Fibroblast of lung (primary cell): ENCODE measurements around the gene CNN2. TPM values are rescaled to one million over a fixed set of nuclear protein-coding genes. Genes with fewer than 3 reads are reported as not detected.

Source experiments
- DNase-seq, 2 donors: peaks; one replicate each; pipeline versions ENCODE4 v3.0.0 to v3.0.0-alpha.2; 2010; ENCODE audit warnings: low read depth in 2 of 2
- H2AFZ ChIP-seq: 2 replicates; pipeline ENCODE4 v1.5.1; 2012; ENCODE audit warnings: low read length, control low read depth, inconsistent platforms
- H3K27ac ChIP-seq: 2 replicates; pipeline ENCODE4 v1.5.1; 2011; ENCODE audit warnings: low read length, control low read depth; ENCODE audit not compliant: insufficient read depth
- H3K27me3 ChIP-seq: 2 replicates; pipeline ENCODE4 v1.5.1; 2011; ENCODE audit warnings: mild to moderate bottlenecking, low read length; ENCODE audit not compliant: control insufficient read depth, insufficient read depth
- H3K36me3 ChIP-seq: 2 replicates; pipeline ENCODE4 v1.5.1; 2011; ENCODE audit warnings: low read length; ENCODE audit not compliant: control insufficient read depth, insufficient read depth
- H3K4me1 ChIP-seq: 2 replicates; pipeline ENCODE4 v1.5.1; 2011; ENCODE audit warnings: low read length; ENCODE audit not compliant: control insufficient read depth, insufficient read depth; ENCODE audit errors: extremely low read depth
- H3K4me2 ChIP-seq: 2 replicates; pipeline ENCODE4 v1.5.1; 2011; ENCODE audit warnings: low read length, control low read depth; ENCODE audit not compliant: insufficient read depth; ENCODE audit errors: extremely low read depth
- H3K4me3 ChIP-seq, 4 experiments: fragments of 200-600 bp in 1 of 4; sonication (generic) in 1 of 4; replicated peaks in 1 of 4; 2 replicates each; pipeline ENCODE4 v1.5.1; 2011 to 2016; ENCODE audit warnings: low read length in 4 of 4, low read depth in 3 of 4, mild to moderate bottlenecking in 3 of 4, control low read depth in 2 of 4, inconsistent platforms in 1 of 4, mixed read lengths in 1 of 4; ENCODE audit not compliant: insufficient read depth in 1 of 4; ENCODE audit errors: control extremely low read depth in 1 of 4
- H3K79me2 ChIP-seq: 2 replicates; pipeline ENCODE4 v1.5.1; 2012; ENCODE audit warnings: mild to moderate bottlenecking, low read length, inconsistent platforms; ENCODE audit not compliant: control insufficient read depth, insufficient read depth
- H3K9ac ChIP-seq: 2 replicates; pipeline ENCODE4 v1.5.1; 2011; ENCODE audit warnings: mild to moderate bottlenecking, low read length, control low read depth; ENCODE audit not compliant: insufficient read depth
- H3K9me3 ChIP-seq: 2 replicates; pipeline ENCODE4 v1.5.1; 2012; ENCODE audit warnings: low read depth, low read length; ENCODE audit not compliant: control insufficient read depth, insufficient read depth
- H4K20me1 ChIP-seq: 2 replicates; pipeline ENCODE4 v1.5.1; 2011; ENCODE audit warnings: low read length; ENCODE audit not compliant: control insufficient read depth, insufficient read depth; ENCODE audit errors: extremely low read depth
- EZH2 ChIP-seq: IDR thresholded peaks from 2 replicates; pipeline ENCODE4 v1.5.1; 2012; ENCODE audit warnings: low read length, control low read depth, mild to moderate bottlenecking; ENCODE audit errors: missing control alignments
- polyA plus RNA-seq, 2 donors: library from polyadenylated mRNA; depleted of rRNA in 1 of 2; stranded (reverse) in 1 of 2; unstranded in 1 of 2; fragments of >200 nt; gene quantifications; 2 replicates each; pipeline ENCODE4 v1.2.1, GENCODE V29; 2011 to 2012; ENCODE audit warnings: missing spikeins in 1 of 2
- total RNA-seq: library from RNA; depleted of rRNA; stranded (reverse); fragments of >200 nt; gene quantifications from 2 replicates; pipeline ENCODE4 v1.2.1, GENCODE V29; 2014
- TF ChIP-seq, protein P1 (sequence below), 2 donors: IDR thresholded peaks in 1 of 2; conservative IDR thresholded peaks in 1 of 2; 1 replicate in 1 of 2; 2 replicates in 1 of 2; pipeline ENCODE4 v1.5.1; 2011 to 2012; ENCODE audit warnings: low read length in 2 of 2, control low read depth in 1 of 2, inconsistent platforms in 1 of 2, low read depth in 1 of 2, mild to moderate bottlenecking in 1 of 2

Gene CNN2
- total and polyA plus RNA-seq, 2 donors (not counting 1 experiment from before 2014, with no cell fraction given) = 194 to 473 TPM

DNA sequence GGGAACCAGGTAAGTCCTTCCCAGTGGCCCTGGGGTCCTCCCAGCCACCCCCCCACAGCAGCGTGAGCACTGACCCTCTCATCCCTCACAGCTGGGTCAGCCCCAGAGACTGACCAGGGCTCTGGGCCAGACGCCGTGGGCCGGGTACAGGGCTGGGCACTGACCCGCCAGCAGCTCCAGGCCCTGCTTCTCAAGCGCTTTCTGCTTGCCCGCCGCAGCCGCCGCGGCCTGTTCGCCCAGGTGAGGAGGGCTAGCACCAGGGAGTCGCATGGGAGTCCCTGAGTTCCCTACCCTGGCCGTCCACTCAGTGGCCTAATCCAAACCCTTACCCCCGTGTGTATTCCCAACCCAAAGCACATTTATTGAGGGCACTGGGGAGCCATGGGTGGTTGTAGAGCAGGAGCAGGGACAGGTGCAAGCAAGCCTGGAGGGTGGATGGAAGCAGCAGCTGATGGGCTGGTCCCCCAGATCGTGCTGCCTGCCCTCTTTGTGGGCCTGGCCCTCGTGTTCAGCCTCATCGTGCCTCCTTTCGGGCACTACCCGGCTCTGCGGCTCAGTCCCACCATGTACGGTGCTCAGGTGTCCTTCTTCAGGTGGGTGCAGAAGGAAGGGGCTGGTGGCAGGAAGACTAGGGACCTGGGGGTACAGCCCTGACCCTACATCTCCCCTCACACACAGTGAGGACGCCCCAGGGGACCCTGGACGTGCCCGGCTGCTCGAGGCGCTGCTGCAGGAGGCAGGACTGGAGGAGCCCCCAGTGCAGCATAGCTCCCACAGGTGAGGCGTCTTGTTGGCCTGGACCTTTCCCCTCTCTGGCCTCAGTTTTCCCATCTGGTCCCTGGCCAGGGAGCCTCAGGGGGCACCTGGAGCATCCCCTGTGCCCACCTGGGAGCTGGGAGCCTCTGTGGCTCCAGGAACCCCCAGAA, 28.0 kb downstream of the CNN2 start:
- no peaks in the 10 kb centered on the region for H4K20me1 ChIP-seq
- no peak for DNase-seq
- peaks cover 5% of the 10 kb centered on the region for H3K9me3 ChIP-seq
- no peaks in the 10 kb centered on the region for H3K36me3 ChIP-seq
- no peak overlapping the region for H3K27ac ChIP-seq
- no peaks in the 10 kb centered on the region for H3K27me3 ChIP-seq
- H2AFZ ChIP-seq = no peak overlapping the region
- no peak overlapping the region for H3K9ac ChIP-seq
- H3K79me2 ChIP-seq = no peaks in the 10 kb centered on the region
- no peaks in the 10 kb centered on the region for H3K4me1 ChIP-seq
- no peak for TF ChIP-seq EZH2
- TF ChIP-seq, protein P1, sequence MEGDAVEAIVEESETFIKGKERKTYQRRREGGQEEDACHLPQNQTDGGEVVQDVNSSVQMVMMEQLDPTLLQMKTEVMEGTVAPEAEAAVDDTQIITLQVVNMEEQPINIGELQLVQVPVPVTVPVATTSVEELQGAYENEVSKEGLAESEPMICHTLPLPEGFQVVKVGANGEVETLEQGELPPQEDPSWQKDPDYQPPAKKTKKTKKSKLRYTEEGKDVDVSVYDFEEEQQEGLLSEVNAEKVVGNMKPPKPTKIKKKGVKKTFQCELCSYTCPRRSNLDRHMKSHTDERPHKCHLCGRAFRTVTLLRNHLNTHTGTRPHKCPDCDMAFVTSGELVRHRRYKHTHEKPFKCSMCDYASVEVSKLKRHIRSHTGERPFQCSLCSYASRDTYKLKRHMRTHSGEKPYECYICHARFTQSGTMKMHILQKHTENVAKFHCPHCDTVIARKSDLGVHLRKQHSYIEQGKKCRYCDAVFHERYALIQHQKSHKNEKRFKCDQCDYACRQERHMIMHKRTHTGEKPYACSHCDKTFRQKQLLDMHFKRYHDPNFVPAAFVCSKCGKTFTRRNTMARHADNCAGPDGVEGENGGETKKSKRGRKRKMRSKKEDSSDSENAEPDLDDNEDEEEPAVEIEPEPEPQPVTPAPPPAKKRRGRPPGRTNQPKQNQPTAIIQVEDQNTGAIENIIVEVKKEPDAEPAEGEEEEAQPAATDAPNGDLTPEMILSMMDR (conservative IDR thresholded peaks at IDR 0.05 in 1 of 2, IDR thresholded peaks at IDR 0.05 in 1 of 2; ENCODE audit: low read depth in 1 of 2, low read length in 2 of 2) = no peak
- no peak overlapping the region for H3K4me3 ChIP-seq
- no peak overlapping the region for H3K4me2 ChIP-seq

DNA sequence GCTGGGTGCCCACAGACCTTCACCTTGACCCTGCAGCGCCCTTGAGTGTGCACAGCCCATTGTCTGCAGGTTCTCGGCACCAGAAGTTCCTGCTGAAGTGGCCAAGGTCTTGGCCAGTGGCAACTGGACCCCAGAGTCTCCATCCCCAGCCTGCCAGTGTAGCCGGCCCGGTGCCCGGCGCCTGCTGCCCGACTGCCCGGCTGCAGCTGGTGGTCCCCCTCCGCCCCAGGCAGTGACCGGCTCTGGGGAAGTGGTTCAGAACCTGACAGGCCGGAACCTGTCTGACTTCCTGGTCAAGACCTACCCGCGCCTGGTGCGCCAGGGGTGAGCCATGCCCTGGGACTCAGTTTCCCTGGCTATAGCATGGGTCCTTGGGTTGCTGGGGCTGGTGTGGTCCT, 28.6 kb downstream of the CNN2 start:
- Histone ChIP-seq H3K4me1 (no peaks in the 10 kb centered on the region), H3K27ac (no peak overlapping the region), H3K27me3 (no peaks in the 10 kb centered on the region), H2AFZ (no peak overlapping the region), H3K9me3 (peaks cover 5% of the 10 kb centered on the region), H3K4me3 (no peak overlapping the region), H3K36me3 (no peaks in the 10 kb centered on the region), H3K9ac (no peak overlapping the region), H3K4me2 (no peak overlapping the region), H3K79me2 (no peaks in the 10 kb centered on the region), H4K20me1 (no peaks in the 10 kb centered on the region)
- no peak for TF ChIP-seq EZH2
- TF ChIP-seq, protein P1 (conservative IDR thresholded peaks at IDR 0.05 in 1 of 2, IDR thresholded peaks at IDR 0.05 in 1 of 2; ENCODE audit: low read depth in 1 of 2, low read length in 2 of 2) = no peak
- DNase-seq = no peak

DNA sequence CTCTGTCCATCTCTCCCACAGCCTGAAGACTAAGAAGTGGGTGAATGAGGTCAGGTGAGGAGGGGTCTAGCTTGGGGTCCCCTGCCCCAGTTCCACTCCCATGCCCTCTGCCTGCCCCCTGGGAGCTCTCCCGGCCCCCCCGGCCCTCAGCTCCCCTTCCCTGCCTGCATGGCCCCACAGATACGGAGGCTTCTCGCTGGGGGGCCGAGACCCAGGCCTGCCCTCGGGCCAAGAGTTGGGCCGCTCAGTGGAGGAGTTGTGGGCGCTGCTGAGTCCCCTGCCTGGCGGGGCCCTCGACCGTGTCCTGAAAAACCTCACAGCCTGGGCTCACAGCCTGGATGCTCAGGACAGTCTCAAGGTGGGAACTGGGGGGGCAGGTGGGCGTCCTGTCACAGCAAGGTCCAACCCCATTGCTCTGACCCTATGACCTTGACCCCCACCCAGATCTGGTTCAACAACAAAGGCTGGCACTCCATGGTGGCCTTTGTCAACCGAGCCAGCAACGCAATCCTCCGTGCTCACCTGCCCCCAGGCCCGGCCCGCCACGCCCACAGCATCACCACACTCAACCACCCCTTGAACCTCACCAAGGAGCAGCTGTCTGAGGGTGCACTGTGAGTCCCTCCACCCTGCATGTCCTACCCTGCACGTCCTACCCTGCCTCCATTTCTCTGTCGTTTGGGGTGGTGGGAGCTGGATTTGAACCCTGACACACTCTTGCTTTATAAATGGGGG, 29.6 kb downstream of the CNN2 start:
- H3K9ac ChIP-seq = no peak overlapping the region
- no peaks in the 10 kb centered on the region for H3K36me3 ChIP-seq
- DNase-seq = no peak
- H3K4me3 ChIP-seq = no peak overlapping the region
- H3K4me1 ChIP-seq = no peaks in the 10 kb centered on the region
- H3K4me2 ChIP-seq = no peak overlapping the region
- no peak overlapping the region for H2AFZ ChIP-seq
- no peaks in the 10 kb centered on the region for H3K27me3 ChIP-seq
- peaks cover 5% of the 10 kb centered on the region for H3K9me3 ChIP-seq
- TF ChIP-seq, protein P1 (conservative IDR thresholded peaks at IDR 0.05 in 1 of 2, IDR thresholded peaks at IDR 0.05 in 1 of 2; ENCODE audit: low read depth in 1 of 2, low read length in 2 of 2) = no peak
- no peak for TF ChIP-seq EZH2
- H4K20me1 ChIP-seq = no peaks in the 10 kb centered on the region
- H3K27ac ChIP-seq = no peak overlapping the region
- no peaks in the 10 kb centered on the region for H3K79me2 ChIP-seq
